ENCODE data around the gene MACC1. TPM values are rescaled to one million over a fixed set of nuclear protein-coding genes. Genes with fewer than 3 reads are reported as not detected.

The MACC1 gene
- total RNA-seq, 1 donor from 2014 or later = not detected

DNA sequence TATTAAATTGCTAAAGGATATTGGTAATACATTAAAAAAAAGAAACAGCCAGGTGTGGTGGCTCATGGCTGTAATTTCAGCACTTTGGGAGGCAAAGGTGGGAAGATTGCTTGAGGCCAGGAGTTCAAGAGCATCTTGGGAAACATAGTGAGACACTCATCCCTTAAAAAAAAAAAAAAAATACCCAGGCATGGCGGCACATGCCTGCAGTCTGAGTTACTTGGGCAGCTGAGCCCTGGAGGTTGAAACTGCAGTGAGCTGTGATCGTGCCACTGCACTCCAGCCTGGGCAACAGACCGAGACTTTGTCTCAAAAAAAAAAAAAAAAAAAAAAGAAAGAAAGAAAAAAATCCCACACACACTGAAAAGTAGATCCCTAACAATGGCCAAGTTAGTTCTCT is 59.7 kb downstream of the MACC1 start:
- Histone ChIP-seq H3K27ac (no peak overlapping the region), H3K4me1 (no peaks in the 10 kb centered on the region), H3K9me3 (no peaks in the 10 kb centered on the region), H3K27me3 (no peaks in the 10 kb centered on the region), H3K36me3 (no peaks in the 10 kb centered on the region), H3K4me3 (no peak overlapping the region)
- intact Hi-C loops (cut with DNase I) = no loop called here
- TF ChIP-seq CTCF (IDR thresholded peaks at IDR 0.05) = no peak
- no peak for DNase-seq (ENCODE audit: low spot score in 2 of 2)

DNA sequence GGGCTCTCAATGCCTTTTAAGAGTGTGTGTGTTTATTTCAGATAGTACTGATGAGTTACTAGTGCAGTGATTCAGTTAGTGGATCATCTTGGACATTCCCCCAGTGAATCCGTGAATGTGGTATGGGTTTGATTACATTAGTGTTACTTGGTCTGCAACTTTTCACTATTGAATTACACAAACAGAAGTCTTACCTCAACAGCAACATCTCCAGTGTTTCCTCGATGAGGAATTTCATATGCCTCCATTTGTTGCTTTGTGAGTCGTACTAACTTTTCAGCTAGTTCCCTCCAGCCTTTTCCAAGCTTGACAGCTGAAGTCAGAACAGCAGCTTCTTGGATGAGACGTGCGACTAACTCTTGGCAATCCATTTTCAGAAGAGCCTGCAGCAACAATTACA is 63.2 kb downstream of the MACC1 start:
- Histone ChIP-seq H3K4me3 (no peak overlapping the region), H3K36me3 (no peaks in the 10 kb centered on the region), H3K4me1 (no peaks in the 10 kb centered on the region), H3K27ac (no peak overlapping the region), H3K9me3 (no peaks in the 10 kb centered on the region), H3K27me3 (no peaks in the 10 kb centered on the region)
- no peak for TF ChIP-seq CTCF (IDR thresholded peaks at IDR 0.05)
- DNase-seq (ENCODE audit: low spot score in 2 of 2) = no peak
- intact Hi-C loops (cut with DNase I) = no loop called here

DNA sequence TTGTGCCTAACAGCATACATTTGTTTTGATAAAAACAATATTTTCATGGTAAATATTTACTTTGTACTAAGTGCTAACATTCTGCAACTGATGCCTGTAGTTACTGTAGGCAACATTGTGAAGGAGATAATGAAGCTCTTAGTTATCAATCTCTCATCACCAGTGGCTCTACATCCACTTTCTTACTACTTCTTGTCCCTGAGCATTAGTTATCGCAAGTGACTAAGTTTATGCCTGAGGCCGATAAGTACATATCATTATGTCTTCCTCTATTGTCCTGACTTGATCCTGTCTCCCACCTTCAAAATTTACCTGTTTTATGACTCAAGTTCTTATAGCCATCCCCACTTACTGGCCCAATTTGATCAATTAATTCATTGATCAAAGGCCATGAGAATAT is 63.6 kb downstream of the MACC1 start:
- intact Hi-C loops (cut with DNase I) = no loop called here
- no peaks in the 10 kb centered on the region for H3K27me3 ChIP-seq
- H3K27ac ChIP-seq = no peak overlapping the region
- no peaks in the 10 kb centered on the region for H3K4me1 ChIP-seq
- no peak for TF ChIP-seq CTCF (IDR thresholded peaks at IDR 0.05)
- no peaks in the 10 kb centered on the region for H3K36me3 ChIP-seq
- no peak overlapping the region for H3K4me3 ChIP-seq
- no peaks in the 10 kb centered on the region for H3K9me3 ChIP-seq
- no peak for DNase-seq (ENCODE audit: low spot score in 2 of 2)

DNA sequence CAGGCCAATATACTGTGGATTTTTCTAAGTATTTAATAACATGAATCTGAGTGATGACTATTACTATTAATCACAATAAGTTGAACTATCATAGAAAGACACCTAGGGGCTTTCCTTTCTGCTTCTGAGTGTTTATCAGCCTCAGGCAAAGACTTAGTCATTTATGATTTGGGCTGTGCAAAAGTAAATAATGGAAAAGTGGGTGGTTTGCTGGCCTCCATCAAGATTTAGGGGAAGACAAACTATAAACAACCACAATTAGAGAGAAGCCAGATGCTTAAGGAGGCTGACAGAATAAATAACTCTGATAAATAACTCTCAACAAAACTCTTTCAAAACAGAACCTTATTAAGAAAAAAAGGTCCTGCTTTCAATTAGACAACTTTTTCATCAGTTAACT is 64.7 kb downstream of the MACC1 start:
- no peak overlapping the region for H3K27ac ChIP-seq
- intact Hi-C loops (cut with DNase I) = no loop called here
- no peaks in the 10 kb centered on the region for H3K27me3 ChIP-seq
- no peaks in the 10 kb centered on the region for H3K9me3 ChIP-seq
- DNase-seq (ENCODE audit: low spot score in 2 of 2) = no peak
- H3K4me1 ChIP-seq = no peaks in the 10 kb centered on the region
- no peaks in the 10 kb centered on the region for H3K36me3 ChIP-seq
- no peak overlapping the region for H3K4me3 ChIP-seq
- no peak for TF ChIP-seq CTCF (IDR thresholded peaks at IDR 0.05)

- Histone ChIP-seq H3K4me1 (no peaks in the 10 kb centered on the region), H3K36me3 (no peaks in the 10 kb centered on the region), H3K9me3 (no peaks in the 10 kb centered on the region), H3K27me3 (no peaks in the 10 kb centered on the region), H3K4me3 (no peak overlapping the region), H3K27ac (no peak overlapping the region)
- no peak for TF ChIP-seq CTCF (IDR thresholded peaks at IDR 0.05)
- intact Hi-C loops (cut with DNase I) = no loop called here
- DNase-seq (ENCODE audit: low spot score in 2 of 2) = no peak
These were observed 65.3 kb downstream of the MACC1 start for GRCh38 chr7:20151708-20152456.

DNA sequence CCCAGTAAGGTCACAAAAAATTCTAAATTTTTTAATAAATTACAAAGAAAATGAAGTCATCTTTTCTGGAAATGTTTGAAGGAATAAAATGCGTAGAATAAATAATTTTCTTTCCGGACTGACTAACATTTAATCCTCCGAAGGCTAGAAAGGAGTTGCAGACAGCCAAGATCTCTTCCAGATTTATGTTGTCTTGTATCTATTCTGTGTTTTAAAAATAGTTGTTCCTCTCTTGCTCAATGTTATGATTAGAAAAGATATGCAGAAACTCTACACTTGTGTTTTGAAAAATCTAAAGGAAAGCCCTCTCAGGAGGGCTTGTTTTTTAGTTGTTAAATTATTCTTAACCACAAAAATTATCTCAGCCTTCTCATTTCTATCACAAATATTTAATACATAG is 70.7 kb downstream of the MACC1 start:
- TF ChIP-seq CTCF (IDR thresholded peaks at IDR 0.05) = no peak
- H3K4me3 ChIP-seq = no peak overlapping the region
- DNase-seq (ENCODE audit: low spot score in 2 of 2) = no peak
- no peaks in the 10 kb centered on the region for H3K4me1 ChIP-seq
- no peaks in the 10 kb centered on the region for H3K9me3 ChIP-seq
- H3K27me3 ChIP-seq = no peaks in the 10 kb centered on the region
- intact Hi-C loops (cut with DNase I) = no loop called here
- H3K27ac ChIP-seq = no peak overlapping the region
- H3K36me3 ChIP-seq = no peaks in the 10 kb centered on the region
